MM.1S (cell line): ENCODE data around the gene TTLL5.

ENCODE experiments used
- CTCF ChIP-seq: fragments of 300-600 bp; sonication (generic); IDR thresholded peaks from 2 replicates; pipeline ENCODE4 v1.5.1; 2016; ENCODE audit warnings: antibody characterized with exemption, low read length, mixed read lengths
- EZH2 ChIP-seq: fragments of 300-600 bp; sonication (generic); optimal IDR thresholded peaks from 2 replicates; pipeline ENCODE3; 2017; ENCODE audit warnings: low read depth, mild to moderate bottlenecking, antibody characterized with exemption, low read length, mixed read lengths

DNA sequence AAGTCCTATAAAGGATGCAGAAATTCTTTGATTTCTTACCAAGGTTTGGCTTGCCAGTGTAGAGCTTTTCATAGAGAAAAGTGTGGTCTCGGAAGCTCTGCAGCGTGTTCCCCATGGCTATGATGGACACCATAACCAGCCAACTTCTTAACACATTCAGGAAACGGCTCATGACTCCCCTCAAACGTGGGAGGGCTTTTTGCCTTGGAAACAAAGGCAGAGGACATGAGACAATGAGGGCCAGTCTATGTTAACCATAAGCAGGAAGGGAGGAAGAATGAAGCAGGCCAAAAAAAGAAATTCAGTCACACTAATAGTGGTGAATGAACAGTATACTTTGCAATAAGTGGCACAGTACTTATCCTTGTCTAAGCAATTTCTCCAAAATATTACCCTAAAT is 3.7 kb upstream of the TTLL5 start:
- TF ChIP-seq EZH2 (no peak), CTCF (no peak)
